Kidney (tissue), 14 donors: ENCODE measurements around the gene PSME4. TPM values are rescaled to one million over a fixed set of nuclear protein-coding genes. Genes with fewer than 3 reads are reported as not detected.

ENCODE experiments used
- DNase-seq, 5 donors: peaks; one replicate each; pipeline ENCODE4 v3.0.0-alpha.2; 2013 to 2020
- FAIRE-seq: peaks from 2 replicates; lab custom pipeline; 2012; peaks lifted over from hg19 to GRCh38; lab: Jason Lieb, UNC
- H3K27ac ChIP-seq, 2 donors: one replicate each; pipeline ENCODE4 v1.7.0; 2013; ENCODE audit warnings: low read depth in 2 of 2, low read length in 2 of 2, inconsistent platforms in 1 of 2
- H3K27me3 ChIP-seq: one replicate; pipeline ENCODE4 v1.7.1; 2013; ENCODE audit warnings: low read length, inconsistent platforms; ENCODE audit not compliant: control insufficient read depth, insufficient read depth
- H3K36me3 ChIP-seq, 3 donors: one replicate each; pipeline versions ENCODE4 v1.7.0 to v1.7.1; 2013; ENCODE audit warnings: low read length in 3 of 3, control low read depth in 1 of 3, inconsistent platforms in 1 of 3; ENCODE audit not compliant: insufficient read depth in 3 of 3, control insufficient read depth in 2 of 3
- H3K4me1 ChIP-seq, 3 donors: one replicate each; pipeline versions ENCODE4 v1.7.0 to v1.7.1; 2013; ENCODE audit warnings: low read length in 3 of 3, inconsistent platforms in 1 of 3, low read depth in 1 of 3; ENCODE audit not compliant: control insufficient read depth in 2 of 3, insufficient read depth in 2 of 3
- H3K4me3 ChIP-seq, 3 donors: one replicate each; pipeline versions ENCODE4 v1.7.0 to v1.8.1; 2013; ENCODE audit warnings: low read length in 3 of 3, control low read depth in 1 of 3, inconsistent platforms in 1 of 3
- H3K9ac ChIP-seq, 3 donors: one replicate each; pipeline versions ENCODE4 v1.7.0 to v1.7.1; 2013; ENCODE audit warnings: low read length in 3 of 3, control low read depth in 1 of 3, inconsistent platforms in 1 of 3
- H3K9me3 ChIP-seq, 3 donors: one replicate each; pipeline versions ENCODE4 v1.7.0 to v1.7.1; 2013; ENCODE audit warnings: low read length in 3 of 3, control low read depth in 1 of 3, inconsistent platforms in 1 of 3; ENCODE audit not compliant: control insufficient read depth in 2 of 3, insufficient read depth in 1 of 3
- CTCF ChIP-seq: IDR thresholded peaks from 3 replicates; pipeline ENCODE4 v1.5.1; 2012; ENCODE audit warnings: mild to moderate bottlenecking, moderate library complexity, borderline replicate concordance; ENCODE audit not compliant: insufficient read depth; ENCODE audit errors: extremely low read depth
- intact Hi-C: fragments of 100-400 bp; cut with DNase I; formaldehyde crosslinking; loops from one replicate; pipeline ENCODE4 v1.11.1; 2022
- polyA plus RNA-seq: library from polyadenylated mRNA; stranded (reverse); fragments of 350-450 nt; fragmentation: Illumina TruSeq; extraction: RNeasy Lipid Tissue Mini Kit (QIAGEN cat#74804); gene quantifications from one replicate; pipeline ENCODE4 v1.2.3, GENCODE V29; 2014; ENCODE audit warnings: low read depth, low replicate concordance; ENCODE audit not compliant: insufficient read depth
- total RNA-seq: library from RNA; stranded (reverse); fragmentation: NEBNext Ultra II Directional; extraction: Animal tissue kit (Norgen Biotek cat#: 25700); gene quantifications from one replicate; pipeline ENCODE4 v1.2.1, GENCODE V29; 2021
- donor health status: control.
- donor health status: control.
- donor health status: control.
- donor health status: control.
- donor health status: control.
- donor health status: DM: yes; HTN: yes; CAD: no.
- donor health status: Normal renal cell carcinoma (clear cell type).

Gene PSME4
- total and polyA plus RNA-seq, 2 donors from 2014 or later: 23.4 to 41.7 TPM

- Histone ChIP-seq H3K4me1 (peaks cover 0 to 4% (median 0%) of the 10 kb centered on the region in 3 donors), H3K27ac (no peak overlapping the region), H3K27me3 (no peaks in the 10 kb centered on the region), H3K36me3 (peaks cover 3 to 16% (median 4%) of the 10 kb centered on the region in 3 donors), H3K9me3 (no peaks in the 10 kb centered on the region), H3K4me3 (no peak overlapping the region), H3K9ac (no peak overlapping the region)
- FAIRE-seq (no peak), DNase-seq (no peak)
- no peak for TF ChIP-seq CTCF
- intact Hi-C loops: no loop called here
Measured at GRCh38 chr2:53913721-53914120, 57.1 kb downstream of the PSME4 start.

GRCh38 chr2:53911434-53912189 lies 59.2 kb downstream of the PSME4 start:
- Histone ChIP-seq H3K27ac (no peak overlapping the region), H3K27me3 (no peaks in the 10 kb centered on the region), H3K36me3 (peaks cover 0 to 31% (median 8%) of the 10 kb centered on the region in 3 donors), H3K9ac (no peak overlapping the region), H3K4me1 (peaks cover 0 to 4% (median 0%) of the 10 kb centered on the region in 3 donors), H3K9me3 (no peaks in the 10 kb centered on the region), H3K4me3 (no peak overlapping the region)
- TF ChIP-seq CTCF: no peak
- DNase-seq: no peak
- no peak for FAIRE-seq
- intact Hi-C loops: no loop called here

- Histone ChIP-seq H3K9ac (no peak overlapping the region), H3K27me3 (no peaks in the 10 kb centered on the region), H3K4me1 (no peaks in the 10 kb centered on the region), H3K36me3 (peaks cover 5 to 50% (median 14%) of the 10 kb centered on the region in 3 donors), H3K4me3 (no peak overlapping the region), H3K27ac (no peak overlapping the region), H3K9me3 (no peaks in the 10 kb centered on the region)
- no peak for DNase-seq
- FAIRE-seq: no peak
- no peak for TF ChIP-seq CTCF
- intact Hi-C loops: no loop called here
Measured at GRCh38 chr2:53907582-53907981, 63.2 kb downstream of the PSME4 start.

- H3K27ac ChIP-seq: no peak overlapping the region
- no peak overlapping the region for H3K4me3 ChIP-seq
- no peak for TF ChIP-seq CTCF
- no peak overlapping the region for H3K9ac ChIP-seq
- H3K36me3 ChIP-seq: peaks cover 9 to 58% (median 24%) of the 10 kb centered on the region in 3 donors
- H3K9me3 ChIP-seq: no peaks in the 10 kb centered on the region
- no peaks in the 10 kb centered on the region for H3K4me1 ChIP-seq
- no peaks in the 10 kb centered on the region for H3K27me3 ChIP-seq
- no peak for DNase-seq
- FAIRE-seq: no peak
- intact Hi-C loops: no loop called here
Measured at GRCh38 chr2:53905396-53905795, 65.4 kb downstream of the PSME4 start.
